ENCODE data around the gene CD44. TPM values are rescaled to one million over a fixed set of nuclear protein-coding genes. Genes with fewer than 3 reads are reported as not detected.

The CD44 gene
- total RNA-seq, 1 experiment from 2014 or later, result 143 TPM

- DNase-seq (ENCODE audit: low read depth, low spot score), result no peak
- in situ Hi-C loops (cut with HindIII; ENCODE audit: low pct_unique_long_range_greater_than_20kb, low sequenced_read_pairs), result no loop called here
Measured at GRCh38 chr11:35131886-35132285, 7.1 kb upstream of the CD44 start.

GRCh38 chr11:35133656-35134055, 5.3 kb upstream of the CD44 start:
- in situ Hi-C loops (cut with HindIII; ENCODE audit: low pct_unique_long_range_greater_than_20kb, low sequenced_read_pairs), result no loop called here

GRCh38 chr11:35134403-35135148, 4.4 kb upstream of the CD44 start:
- in situ Hi-C loops (cut with HindIII; ENCODE audit: low pct_unique_long_range_greater_than_20kb, low sequenced_read_pairs), result no loop called here
- no peak for DNase-seq (ENCODE audit: low read depth, low spot score)

More at GRCh38 chr11:35133656-35134055, 5.3 kb upstream of the CD44 start:
- DNase-seq (ENCODE audit: low read depth, low spot score), result no peak

GRCh38 chr11:35135222-35135621, 3.7 kb upstream of the CD44 start:
- in situ Hi-C loops (cut with HindIII; ENCODE audit: low pct_unique_long_range_greater_than_20kb, low sequenced_read_pairs), result no loop called here

GRCh38 chr11:35136311-35136710, 2.7 kb upstream of the CD44 start:
- in situ Hi-C loops (cut with HindIII; ENCODE audit: low pct_unique_long_range_greater_than_20kb, low sequenced_read_pairs), result no loop called here
- no peak for DNase-seq (ENCODE audit: low read depth, low spot score)

More at GRCh38 chr11:35135222-35135621, 3.7 kb upstream of the CD44 start:
- DNase-seq (ENCODE audit: low read depth, low spot score), result no peak

- in situ Hi-C loops (cut with HindIII; ENCODE audit: low pct_unique_long_range_greater_than_20kb, low sequenced_read_pairs), result no loop called here
- DNase-seq (ENCODE audit: low read depth, low spot score), result no peak
Measured at GRCh38 chr11:35138058-35138457, 913 bp upstream of the CD44 start.

GRCh38 chr11:35138606-35138942, 397 bp upstream of the CD44 start:
- peak; percentile 46 for DNase-seq (ENCODE audit: low read depth, low spot score)
- in situ Hi-C loops (cut with HindIII; ENCODE audit: low pct_unique_long_range_greater_than_20kb, low sequenced_read_pairs), result no loop called here

GRCh38 chr11:35139722-35140282, 831 bp downstream of the CD44 start:
- peak; percentile 63 for DNase-seq (ENCODE audit: low read depth, low spot score)
- in situ Hi-C loops (cut with HindIII; ENCODE audit: low pct_unique_long_range_greater_than_20kb, low sequenced_read_pairs), result no loop called here

- in situ Hi-C loops (cut with HindIII; ENCODE audit: low pct_unique_long_range_greater_than_20kb, low sequenced_read_pairs), result no loop called here
Measured at GRCh38 chr11:35141071-35141470, 2.1 kb downstream of the CD44 start.

GRCh38 chr11:35141571-35141971, 2.6 kb downstream of the CD44 start:
- DNase-seq (ENCODE audit: low read depth, low spot score), result no peak
- in situ Hi-C loops (cut with HindIII; ENCODE audit: low pct_unique_long_range_greater_than_20kb, low sequenced_read_pairs), result no loop called here

More at GRCh38 chr11:35141071-35141470, 2.1 kb downstream of the CD44 start:
- no peak for DNase-seq (ENCODE audit: low read depth, low spot score)

- peak; percentile 65 for DNase-seq (ENCODE audit: low read depth, low spot score)
- in situ Hi-C loops (cut with HindIII; ENCODE audit: low pct_unique_long_range_greater_than_20kb, low sequenced_read_pairs), result no loop called here
Measured at GRCh38 chr11:35142481-35143075, 3.6 kb downstream of the CD44 start.

GRCh38 chr11:35143297-35144135, 4.5 kb downstream of the CD44 start:
- DNase-seq (ENCODE audit: low read depth, low spot score), result no peak
- in situ Hi-C loops (cut with HindIII; ENCODE audit: low pct_unique_long_range_greater_than_20kb, low sequenced_read_pairs), result no loop called here

GRCh38 chr11:35144136-35144741, 5.3 kb downstream of the CD44 start:
- no peak for DNase-seq (ENCODE audit: low read depth, low spot score)

GRCh38 chr11:35144806-35145205, 5.8 kb downstream of the CD44 start:
- DNase-seq (ENCODE audit: low read depth, low spot score), result no peak
- in situ Hi-C loops (cut with HindIII; ENCODE audit: low pct_unique_long_range_greater_than_20kb, low sequenced_read_pairs), result no loop called here

More at GRCh38 chr11:35144136-35144741, 5.3 kb downstream of the CD44 start:
- in situ Hi-C loops (cut with HindIII; ENCODE audit: low pct_unique_long_range_greater_than_20kb, low sequenced_read_pairs), result no loop called here

- in situ Hi-C loops (cut with HindIII; ENCODE audit: low pct_unique_long_range_greater_than_20kb, low sequenced_read_pairs), result no loop called here
- DNase-seq (ENCODE audit: low read depth, low spot score), result no peak
Measured at GRCh38 chr11:35145271-35145670, 6.3 kb downstream of the CD44 start.

GRCh38 chr11:35146074-35146521, 7.1 kb downstream of the CD44 start:
- DNase-seq (ENCODE audit: low read depth, low spot score), result no peak
- in situ Hi-C loops (cut with HindIII; ENCODE audit: low pct_unique_long_range_greater_than_20kb, low sequenced_read_pairs), result no loop called here

- no peak for DNase-seq (ENCODE audit: low read depth, low spot score)
- in situ Hi-C loops (cut with HindIII; ENCODE audit: low pct_unique_long_range_greater_than_20kb, low sequenced_read_pairs), result no loop called here
Measured at GRCh38 chr11:35146711-35147110, 7.7 kb downstream of the CD44 start.

- in situ Hi-C loops (cut with HindIII; ENCODE audit: low pct_unique_long_range_greater_than_20kb, low sequenced_read_pairs), result no loop called here
- no peak for DNase-seq (ENCODE audit: low read depth, low spot score)
Measured at GRCh38 chr11:35147235-35147634, 8.3 kb downstream of the CD44 start.

All from SK-MEL-5 (cell line).